NK-92 (cell line): Measurements from ENCODE around the gene LMNTD2.
"Not testable (repeated sequence)": the region's sequence is repeated elsewhere in the genome, so short reads cannot be mapped to it uniquely, and the experiment has no call there.

Experiments
- DNase-seq: peaks from one replicate; lab custom pipeline; 2025; ENCODE audit not compliant: unreplicated experiment; lab: John Stamatoyannopoulos, UW

LMNTD2 gene

DNA sequence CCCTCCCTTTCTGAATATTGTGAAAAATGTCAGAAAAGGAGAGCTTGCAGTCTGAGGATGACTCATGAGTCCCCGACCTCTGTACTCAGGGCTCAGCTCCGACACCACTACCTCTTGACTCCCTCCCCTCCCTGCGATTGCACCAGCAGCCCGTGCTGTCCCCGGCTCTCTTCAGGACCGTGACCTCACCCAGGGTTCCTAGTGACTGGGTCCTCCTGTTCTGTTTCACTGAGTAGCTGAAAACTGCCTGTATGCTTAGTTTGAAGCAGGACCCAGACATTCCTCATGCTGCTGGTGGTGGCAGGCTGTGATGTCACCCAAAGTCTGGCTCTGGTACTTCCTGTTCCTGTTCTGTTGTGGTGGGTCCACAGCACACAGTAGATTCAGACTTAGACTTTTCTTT, 27.4 kb upstream of the LMNTD2 start:
- no peak for DNase-seq

DNA sequence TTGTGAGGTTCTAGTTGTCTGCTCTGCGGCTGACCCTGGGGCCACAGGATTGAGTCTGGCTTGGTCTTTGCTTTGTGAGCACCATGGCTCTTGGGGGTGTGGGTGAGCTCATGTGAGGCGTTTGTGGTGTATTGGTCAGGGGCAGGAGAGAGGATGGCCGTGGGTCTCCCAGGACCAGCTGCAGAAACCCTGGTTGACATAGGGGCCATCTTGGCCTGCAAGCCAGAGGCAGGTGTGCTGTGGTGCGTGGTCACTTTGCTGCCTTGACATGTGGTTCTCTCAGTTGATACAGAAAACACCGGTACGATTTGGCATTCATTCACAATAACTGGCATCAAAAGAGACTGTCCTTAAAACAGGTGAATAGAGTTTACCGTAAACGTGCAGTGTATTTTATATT, 27.0 kb upstream of the LMNTD2 start:
- DNase-seq = no peak

DNA sequence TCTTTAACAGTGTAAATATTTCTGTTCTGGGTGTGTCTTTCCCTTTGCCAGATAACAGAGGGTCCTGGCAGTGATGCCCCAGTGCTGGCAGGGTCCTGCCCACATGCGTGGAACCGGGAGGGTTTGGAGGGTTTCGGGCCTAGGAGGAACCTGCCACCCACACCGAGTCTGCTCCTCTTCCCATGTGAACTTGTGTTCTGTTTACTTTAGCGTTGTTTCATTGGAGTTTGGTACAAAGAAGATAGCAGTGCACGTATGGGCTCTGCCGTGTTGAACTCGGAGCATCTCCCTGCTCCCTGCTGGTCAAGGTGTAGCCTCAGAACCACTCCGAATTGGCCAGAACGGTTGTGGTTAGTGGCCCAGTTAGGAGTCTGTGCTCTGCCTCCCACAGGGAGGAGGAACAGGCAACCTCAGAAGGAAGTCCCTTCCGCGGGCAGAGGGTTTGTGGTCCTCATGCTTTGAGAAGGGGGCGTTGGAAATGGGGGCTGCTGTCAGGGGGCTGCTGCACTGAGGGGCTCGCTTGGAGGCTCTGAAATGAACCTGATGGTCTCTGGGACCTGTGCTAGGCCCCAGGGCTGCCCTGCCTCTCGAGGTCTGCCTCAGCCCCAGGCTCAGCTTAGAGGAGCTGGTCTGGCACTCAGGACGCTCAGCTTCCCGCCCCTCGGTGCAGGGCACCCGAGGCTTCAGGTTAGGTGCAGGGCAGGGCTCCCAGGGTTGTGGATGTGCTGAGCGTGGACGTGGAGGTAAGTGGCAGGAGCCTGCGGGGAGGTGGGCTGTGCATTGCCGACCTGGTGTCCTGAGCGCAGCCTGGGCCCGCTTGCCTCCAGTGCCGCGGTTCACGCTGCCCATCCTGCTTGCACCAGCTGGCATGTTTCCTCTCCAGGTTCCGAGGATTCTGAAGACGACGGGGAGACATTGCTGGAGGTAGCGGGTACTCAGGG, 26.1 kb upstream of the LMNTD2 start:
- DNase-seq = no peak

DNA sequence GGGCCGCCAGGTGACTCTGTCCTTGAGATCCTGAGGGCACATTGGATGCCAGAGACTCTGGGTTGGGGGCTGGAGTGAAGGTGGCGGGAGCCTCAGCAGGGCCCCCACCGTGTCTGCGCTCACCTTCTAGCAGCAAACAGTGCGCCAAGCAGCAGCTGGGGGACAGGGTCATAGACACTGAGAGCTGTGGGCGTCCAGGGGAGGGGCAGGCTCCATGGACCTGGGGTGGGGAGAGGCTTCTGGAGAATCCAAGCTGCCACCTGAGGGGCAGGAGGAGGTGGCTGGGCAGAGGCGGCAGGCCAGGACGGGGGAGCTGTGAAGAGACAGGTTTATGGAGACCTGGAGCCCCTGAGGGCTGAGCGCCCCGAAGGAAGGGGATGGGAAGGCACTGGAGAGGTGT, 23.7 kb upstream of the LMNTD2 start:
- no peak for DNase-seq

DNA sequence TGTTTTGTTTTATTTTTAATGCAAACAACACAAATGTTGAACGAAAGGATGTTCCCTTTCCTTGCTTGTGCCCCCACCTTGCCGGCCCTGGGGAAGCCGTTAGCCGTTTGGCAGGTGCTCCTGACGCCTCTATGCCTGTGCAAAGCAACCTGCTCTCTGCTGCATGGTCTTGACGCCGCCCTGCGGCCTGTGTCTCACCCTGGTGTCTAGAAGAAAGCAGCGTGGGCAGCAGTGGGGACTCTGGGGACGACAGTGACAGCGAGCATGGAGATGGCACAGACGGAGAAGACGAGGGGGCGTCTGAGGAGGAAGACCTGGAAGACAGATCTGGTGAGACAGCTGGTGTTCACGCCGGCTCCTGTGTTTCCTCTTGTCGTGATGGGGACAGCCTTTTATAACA, 21.2 kb upstream of the LMNTD2 start:
- DNase-seq = no peak

DNA sequence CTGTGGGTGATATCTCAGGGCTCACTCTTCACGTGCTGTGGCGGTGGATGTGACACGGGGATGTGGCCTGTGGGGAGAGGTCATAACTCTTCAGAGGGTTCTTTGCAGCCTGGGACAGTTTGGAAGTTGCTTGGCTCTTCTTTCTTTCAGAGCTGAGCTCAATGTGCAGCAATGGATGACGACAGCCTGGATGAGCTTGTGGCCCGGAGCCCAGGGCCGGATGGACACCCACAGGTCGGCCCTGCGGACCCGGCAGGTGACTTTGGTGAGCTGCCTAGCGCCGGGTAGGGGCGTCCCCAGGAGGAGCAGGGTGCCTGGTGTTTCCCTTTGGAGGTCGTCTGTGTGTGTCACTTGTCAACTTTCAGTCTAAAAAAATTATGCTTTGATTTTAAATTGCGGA, 20.8 kb upstream of the LMNTD2 start:
- no peak for DNase-seq

DNA sequence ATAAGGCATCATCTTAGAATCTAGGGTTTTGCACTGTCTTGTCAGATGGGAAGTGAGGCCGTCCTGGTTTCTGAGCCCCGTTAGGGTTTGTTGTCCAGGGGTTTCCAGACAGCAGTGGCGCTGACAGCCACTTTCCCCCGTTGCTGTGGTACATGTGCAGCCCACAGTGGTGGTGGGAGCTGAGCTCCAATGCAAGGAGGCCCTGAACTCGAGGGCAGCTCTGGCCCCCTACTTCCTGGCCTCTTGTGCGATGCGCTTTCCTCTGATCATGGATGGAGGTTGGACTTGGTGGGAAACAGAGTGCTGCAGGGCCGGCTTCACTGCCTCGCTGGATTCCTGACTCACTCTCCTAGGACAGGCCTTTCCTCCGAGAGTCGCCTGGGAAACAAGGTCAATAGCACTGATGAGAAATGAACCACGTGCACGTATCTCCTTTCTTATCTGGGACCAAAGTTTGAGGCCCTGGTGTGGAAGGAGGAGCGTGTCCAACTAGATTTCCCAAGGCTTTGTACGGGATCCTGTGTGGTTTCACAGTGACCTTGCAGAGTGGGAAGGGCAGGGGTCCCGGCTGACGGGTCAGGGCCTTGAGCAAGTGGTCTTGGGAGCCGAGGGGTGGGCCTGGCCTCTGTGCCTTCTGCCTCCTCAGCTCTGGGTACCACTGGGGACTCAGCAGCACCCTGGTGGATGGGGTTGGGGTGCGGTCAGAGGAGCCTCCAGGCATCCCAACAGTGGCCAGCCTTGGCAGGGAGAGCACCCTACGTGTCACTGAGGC, 19.5 kb upstream of the LMNTD2 start:
- no peak for DNase-seq

DNA sequence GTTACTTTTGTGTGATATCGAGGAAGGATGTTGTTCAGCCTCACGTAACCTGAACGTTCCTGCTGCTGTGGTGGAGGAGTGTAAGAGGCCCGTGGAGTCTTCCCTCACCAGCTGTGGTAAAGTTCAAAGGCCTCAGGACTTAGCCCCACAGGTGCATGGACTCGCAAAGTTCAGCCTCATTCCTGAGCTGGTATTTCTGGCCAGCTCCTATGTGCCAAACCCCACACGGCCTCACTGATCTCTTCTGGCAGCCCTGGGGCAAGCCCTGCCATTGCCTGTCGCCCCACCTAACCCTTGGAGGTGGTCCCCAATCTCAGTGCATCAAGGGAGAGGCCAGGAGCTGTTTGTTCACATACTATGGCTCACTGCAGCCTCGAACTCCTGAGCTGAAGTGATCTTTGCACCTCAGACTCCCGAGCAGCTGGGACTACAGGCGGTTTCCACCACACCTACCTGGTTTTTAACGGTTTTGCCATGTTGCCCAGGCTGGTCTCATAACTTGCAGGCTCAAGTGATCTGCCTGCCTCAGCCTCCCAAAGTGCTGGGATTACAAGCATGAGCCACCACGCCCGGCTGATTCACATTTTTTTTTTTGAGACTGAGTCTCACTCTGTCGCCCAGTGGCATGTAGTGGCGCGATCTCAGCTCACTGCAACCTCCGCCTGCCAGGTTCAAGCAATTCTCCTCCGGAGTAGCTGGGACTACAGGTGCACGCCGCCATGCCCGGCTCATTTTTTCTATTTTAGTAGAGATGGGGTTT, 17.9 kb upstream of the LMNTD2 start:
- DNase-seq = no peak

DNA sequence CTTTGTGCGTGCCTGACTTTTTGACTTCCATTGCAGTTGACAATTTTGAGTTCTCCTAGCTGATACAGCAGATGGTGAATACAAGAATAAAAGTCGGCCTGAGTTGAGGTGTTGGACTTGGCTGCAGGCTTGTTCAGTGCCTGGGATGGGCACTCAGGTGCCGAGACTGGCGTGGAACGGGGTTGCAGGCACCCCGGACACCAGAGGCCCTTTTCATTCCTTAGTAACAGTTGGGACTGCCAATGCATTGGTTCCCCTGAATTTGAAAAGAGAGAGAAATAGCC, 17.0 kb upstream of the LMNTD2 start:
- DNase-seq = no peak

DNA sequence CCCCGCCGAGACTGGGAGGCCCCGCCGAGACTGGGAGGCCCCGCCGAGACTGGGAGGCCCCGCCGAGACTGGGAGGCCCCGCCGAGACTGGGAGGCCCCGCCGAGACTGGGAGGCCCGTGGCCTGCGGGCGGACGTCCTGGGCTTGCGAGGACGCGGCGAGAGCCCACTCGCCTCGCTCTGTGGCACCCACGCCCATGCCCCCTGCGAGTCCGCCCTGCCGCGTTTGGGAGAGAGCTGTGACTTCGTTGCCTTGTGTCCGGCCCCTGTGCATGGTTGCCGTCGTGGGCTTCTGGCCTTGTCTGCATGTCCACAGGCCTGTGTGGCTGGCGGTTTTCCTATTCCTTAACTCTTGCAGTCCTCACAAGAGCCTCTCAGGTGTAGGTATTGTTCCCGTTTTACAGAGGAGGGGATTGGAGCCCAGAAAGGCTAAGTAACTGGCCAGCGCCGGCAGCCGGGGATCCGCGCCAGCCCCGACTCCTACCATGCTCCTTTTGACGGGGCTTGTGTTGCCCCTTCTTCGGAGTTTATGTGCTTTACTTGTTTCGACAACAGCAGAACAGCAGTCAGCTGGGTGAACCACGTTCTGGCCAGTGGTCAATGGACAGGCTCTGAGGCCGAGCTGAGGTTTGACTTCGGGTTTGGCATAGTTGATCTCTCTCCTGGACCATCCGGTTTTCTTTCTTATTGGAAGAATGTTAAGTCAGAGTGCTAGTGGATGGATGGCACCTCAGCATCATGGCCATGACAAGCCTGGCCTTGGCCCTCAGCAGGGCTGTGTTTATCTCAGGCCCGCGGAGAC, 16.5 kb upstream of the LMNTD2 start:
- no peak for DNase-seq

DNA sequence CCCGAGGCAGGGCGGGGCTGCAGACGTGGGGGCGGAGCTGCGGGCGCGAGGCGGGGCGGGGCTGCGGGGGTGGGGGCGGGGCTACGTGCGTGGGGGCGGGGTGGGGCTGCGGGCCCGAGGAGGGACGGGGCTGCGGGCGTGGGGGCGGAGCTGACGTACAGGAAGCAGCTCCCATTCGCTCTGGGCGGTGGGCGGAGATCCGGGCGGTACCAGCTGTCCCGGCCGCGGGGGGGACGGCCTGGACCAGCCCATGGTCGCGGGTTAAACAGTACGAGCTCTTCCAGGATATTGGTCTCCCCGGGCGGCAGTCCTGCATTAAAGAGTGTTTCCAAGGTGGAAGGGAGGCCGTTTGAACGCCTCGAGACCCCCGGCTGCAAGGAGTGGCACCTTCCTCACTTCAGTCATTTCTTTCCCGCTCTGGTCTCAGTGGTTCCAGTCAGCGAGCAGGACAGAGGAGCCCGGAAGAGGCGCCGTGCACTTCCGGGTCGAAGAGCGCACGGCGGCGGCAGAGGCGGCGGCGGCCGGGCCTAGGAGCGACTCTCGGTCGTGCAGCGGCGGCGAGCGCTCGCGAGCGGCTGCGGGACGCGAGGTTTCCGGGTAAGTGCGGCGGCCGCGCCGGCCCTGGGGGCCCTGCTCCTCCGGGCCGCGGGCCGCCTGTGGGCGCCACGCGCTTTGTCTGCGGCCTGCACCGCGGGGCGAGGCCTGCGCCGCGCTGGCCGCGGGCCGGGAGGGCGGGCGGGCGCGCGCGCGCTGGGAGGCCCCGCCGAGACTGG, 15.6 kb upstream of the LMNTD2 start, which contains the start of gene PHRF1:
Gene PHRF1 (plus strand): TSS at position 475 of the 773 bp plus-strand sequence. CDS start 5,043 bp downstream, outside the sequence.
- peak; percentile 59 for DNase-seq

DNA sequence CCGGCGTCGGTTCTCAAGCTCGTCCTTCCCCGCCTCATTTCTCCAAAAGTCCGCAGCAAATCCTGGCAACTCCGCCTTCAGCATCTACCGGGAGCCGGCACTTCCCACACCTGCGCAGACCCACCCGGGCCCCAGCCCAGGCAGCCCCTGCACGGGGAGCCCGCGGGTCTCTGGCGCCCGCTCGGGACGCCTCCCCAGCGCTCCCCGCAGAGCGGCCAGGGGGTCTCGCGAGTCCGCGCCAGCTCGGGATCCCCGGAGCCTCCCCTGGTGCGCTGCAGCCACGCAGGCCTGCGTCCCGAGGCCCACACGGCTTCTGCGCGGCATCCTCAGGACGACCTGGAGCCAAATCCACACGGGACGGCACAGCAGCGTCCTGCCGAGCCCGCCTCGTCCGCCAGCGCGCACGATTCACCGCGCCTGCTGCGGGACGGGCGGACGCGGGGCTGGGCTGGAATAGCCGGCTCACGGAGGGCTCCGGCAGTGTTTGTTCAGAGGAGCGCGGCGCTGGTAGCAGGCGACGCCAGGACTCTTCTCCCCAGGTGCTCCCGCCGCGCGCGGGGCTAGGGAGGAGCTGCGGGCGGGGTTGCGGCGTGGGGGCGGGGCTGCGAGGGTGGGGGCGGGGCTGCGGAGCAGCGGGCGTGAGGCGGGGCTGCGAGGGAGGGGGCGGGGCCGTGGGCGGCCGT, 14.9 kb upstream of the LMNTD2 start:
- no peak for DNase-seq

DNA sequence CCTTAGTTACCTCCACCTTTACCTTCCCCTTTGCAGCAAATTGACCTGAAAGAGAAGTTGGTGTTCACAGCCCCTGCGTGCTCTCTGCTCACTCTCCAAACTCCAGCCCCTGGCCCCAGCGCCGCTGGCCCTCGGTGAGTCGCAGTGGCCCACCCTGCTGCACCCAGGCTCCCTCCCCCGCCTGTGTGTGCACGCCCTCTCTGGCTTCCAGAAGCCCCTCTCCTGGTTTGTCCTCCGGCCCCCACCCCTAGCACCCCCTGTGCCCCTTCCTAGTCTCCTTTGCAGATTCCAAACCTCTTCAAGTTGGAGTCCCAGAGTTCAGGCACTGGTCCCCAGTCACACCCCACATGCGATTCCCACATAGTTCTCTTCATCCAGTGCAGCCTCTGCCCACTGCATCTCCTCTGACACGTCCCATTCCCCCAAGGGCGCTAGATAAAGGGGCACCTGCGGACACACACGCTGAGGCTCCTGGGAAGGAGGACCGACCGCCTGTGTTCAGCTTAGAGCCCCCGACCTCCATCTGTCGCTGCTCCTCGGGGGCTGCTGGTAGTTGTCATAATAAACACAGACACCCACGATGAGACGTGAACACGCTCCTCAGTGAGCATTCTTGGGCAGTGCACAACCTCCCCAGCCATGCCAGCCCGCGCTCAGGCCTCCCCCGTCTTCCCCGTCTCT, 14.2 kb upstream of the LMNTD2 start:
- no peak for DNase-seq

DNA sequence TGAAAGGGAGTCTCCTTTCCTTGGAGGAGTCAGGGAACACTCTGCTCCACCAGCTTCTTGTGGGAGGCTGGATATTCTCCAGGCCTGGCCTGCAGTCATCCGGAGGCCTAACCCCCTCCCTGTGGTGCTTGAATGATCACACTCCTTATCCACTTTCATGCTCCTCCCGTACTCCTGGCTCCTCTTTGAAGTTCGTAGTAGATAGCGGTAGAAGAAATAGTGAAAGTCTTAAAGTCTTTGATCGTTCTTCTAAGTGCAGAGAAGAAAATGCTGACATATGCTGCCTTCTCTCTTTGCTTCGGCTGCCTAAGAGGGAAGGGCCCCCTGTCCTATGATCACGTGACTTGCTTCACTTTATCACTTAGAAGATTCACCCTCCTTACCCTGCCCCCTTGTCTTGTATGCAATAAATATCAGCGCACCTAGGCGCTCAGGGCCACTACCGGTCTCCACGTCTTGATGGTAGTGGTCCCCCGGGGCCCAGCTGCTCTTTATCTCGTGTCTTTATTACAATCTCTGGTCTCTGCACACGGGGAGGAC, 13.6 kb upstream of the LMNTD2 start:
- DNase-seq = not testable (repeated sequence)

DNA sequence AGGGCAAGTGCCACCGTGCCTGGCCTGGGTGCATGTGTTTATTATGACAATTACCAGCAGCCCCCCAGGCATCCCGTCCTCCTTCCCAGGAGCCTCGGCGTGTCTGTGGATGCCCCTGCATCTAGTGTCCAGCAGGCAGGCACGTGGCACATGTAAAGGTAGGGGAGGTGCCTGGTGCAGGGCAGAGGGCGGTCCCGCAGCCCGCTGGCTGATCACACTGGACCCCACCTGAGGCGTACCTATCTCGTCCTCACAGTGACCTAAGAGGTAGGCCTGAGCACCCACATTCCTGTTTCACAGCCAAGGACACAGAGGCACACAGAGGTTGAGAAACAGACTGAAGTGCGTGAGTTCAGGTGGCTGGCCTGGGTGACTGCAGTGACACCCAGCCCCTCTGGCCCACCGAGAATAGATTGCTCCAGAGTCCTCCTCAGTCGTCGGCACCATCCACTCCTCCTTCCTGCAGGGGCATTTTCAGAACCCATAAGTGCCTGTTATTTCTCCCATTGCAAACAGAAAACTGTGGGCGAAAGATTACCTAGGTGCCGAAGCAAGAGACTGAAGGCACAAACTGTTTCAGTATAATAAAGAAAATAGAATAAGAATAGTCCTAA, 12.7 kb upstream of the LMNTD2 start:
- DNase-seq = no peak

DNA sequence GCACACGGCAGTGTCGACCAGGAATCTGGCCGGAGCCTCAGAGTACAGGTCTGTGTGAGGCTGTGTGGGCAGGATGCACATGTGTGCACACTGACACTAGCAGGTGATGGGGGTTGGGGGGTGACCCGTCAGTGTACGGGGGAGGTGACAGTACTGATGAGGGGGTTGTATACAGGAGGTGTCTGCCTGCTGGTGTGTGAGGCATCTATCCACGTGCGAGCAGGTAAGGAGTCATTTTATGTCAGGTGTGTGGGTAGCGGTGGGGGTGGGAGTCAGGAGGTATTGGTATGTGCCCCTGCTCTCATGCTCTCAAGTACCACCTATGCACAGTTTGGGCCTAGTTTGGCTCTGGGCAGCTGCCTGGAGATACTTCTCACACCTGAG, 11.3 kb upstream of the LMNTD2 start:
- no peak for DNase-seq

DNA sequence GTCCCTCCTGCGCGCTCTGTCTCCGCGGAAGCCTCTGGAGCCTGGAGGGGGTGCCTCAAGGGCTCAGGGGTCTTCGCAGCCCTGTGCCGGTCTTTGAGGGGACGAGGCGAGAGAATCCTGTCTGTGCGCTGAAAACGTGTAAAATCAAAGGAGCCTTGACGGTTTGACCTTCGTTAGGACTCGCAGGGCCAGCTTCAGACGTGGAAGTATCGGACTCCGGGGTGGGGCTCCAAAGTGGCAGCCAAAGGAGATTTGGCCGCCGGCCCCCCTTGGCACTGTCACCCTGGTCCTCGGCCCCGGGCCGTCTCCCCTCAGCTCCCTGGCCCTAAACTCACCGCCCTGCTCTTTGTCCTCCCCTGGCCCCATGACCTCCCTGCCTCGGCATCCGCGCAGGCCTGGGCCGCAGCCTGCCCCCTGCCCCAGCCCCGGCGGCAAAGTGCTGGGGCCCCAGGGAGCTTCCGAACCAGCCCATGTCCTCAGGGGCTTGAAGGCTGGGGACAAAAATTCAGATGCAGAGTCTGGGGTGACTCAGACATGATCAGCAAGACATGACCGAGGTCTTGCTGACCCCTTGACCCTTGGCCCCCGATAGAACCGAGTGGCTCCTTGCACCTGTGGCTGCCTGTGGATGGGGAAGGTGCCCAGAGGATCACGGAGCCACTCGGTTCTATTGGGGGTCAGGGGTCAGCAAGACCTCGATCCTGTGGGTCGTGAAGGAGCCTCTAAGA, 8.8 kb upstream of the LMNTD2 start:
- no peak for DNase-seq
